Stimulated activated naive CD4-positive, alpha-beta T cell (primary cell): Measurements from ENCODE around the gene PRPF8.
A peak's percentile ranks its signal among the peaks of the same experiment; 100 is the strongest.
"Not testable (repeated sequence)": the region's sequence is repeated elsewhere in the genome, so short reads cannot be mapped to it uniquely, and the experiment has no call there.

Experiments
- DNase-seq, 6 experiments: peaks; one replicate each; lab custom pipeline; 2025; lab: John Stamatoyannopoulos, UW

PRPF8 gene

GRCh38 chr17:1690544-1691221 is 6.0 kb upstream of the PRPF8 start:
- no peak for DNase-seq

DNA sequence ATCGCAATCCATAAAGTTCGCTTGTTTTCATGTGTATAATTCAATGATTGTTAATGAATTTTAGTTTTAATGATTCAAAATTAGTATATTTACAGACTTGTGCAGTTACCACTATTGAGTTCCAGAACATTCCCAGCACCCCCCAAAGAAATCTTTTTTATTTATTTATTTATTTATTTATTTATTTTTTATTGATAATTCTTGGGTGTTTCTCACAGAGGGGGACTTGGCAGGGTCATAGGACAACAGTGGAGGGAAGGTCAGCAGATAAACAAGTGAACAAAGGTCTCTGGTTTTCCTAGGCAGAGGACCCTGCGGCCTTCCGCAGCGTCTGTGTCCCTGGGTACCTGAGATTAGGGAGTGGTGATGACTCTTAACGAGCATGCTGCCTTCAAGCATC is 3.7 kb upstream of the PRPF8 start:
- DNase-seq: not testable (repeated sequence)

GRCh38 chr17:1686086-1686485 is 1.4 kb upstream of the PRPF8 start:
- no peak for DNase-seq

DNA sequence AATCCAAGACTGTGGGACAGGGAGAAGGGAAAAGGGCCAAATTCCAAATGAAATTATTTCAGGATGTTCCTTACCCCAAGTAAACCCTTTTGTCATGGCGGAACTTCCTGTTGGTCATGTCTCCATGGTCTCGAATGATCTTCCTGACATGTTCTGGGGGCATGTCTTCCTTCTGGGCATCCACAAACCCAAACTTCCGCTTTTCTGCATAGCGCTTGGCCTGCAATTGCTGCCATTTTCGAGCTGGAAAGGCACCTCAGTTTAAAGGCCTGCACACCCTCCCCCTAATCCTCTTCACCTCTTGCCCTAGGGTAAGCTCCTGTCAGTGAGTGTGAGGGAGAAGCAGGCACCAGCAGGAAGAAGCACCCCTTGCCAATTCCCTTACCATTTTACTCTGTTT is 1.2 kb downstream of the PRPF8 start:
- no peak for DNase-seq

- no peak for DNase-seq
Measured at GRCh38 chr17:1676401-1676800, 8.3 kb downstream of the PRPF8 start.

DNA sequence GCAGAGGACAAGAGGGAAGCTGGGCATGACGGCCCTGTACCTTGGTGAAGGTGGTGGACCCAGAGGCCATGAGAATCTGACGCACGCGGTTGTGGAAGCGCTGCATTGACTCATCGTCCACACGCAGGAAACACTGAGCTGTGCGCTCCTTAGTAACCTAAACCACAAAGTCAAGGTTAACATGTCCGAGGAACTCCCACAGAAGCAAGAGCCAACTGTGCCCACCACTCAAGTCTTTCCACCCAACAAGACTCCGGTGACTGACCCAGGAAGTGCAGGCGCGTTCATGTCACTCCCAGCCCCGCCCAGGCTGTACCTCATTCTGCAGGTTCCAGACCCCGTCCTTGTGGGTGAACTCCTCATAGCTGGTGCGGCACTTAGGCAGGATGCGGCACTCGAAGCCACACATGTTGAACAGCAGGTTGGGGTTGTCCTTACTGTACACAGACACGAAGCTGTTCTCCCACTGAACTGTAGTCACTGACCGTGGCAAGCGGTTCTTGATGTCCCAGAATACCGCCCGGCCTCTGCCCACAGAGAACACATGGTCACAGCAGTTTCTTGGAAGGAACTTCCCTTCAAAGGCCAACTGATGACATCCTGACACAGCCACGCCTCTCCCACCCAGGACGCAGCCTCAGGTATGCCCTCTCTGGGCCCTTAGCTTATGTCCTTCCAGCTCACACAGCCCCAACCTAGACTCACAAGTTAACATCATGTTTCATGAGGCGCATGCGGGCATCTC is 11.5 kb downstream of the PRPF8 start:
- DNase-seq: no peak

DNA sequence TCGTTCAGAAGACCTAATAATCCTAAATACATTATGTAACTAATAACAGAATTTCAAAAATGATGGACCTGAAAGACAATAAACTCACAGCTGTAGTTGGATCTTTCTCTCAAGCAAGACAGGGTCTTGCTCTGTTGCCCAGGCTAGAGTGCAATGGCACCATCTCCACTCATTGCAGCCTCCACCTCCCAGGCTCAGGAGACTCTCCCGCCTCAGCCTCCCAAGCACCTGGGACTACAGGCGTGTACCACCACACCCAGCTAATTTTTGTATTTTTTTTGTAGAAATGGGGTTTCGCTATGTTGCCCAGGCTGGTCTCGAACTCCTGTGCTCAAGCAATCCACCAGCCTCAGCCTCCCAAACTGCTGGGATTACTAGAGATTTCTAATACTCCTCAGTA is 20.7 kb downstream of the PRPF8 start:
- not testable (repeated sequence) for DNase-seq

- no peak for DNase-seq
Measured at GRCh38 chr17:1661045-1661444, 23.6 kb downstream of the PRPF8 start.

GRCh38 chr17:1658100-1658499 is 26.6 kb downstream of the PRPF8 start:
- no peak for DNase-seq

- DNase-seq: no peak
Measured at GRCh38 chr17:1653735-1654134, 30.9 kb downstream of the PRPF8 start.

DNA sequence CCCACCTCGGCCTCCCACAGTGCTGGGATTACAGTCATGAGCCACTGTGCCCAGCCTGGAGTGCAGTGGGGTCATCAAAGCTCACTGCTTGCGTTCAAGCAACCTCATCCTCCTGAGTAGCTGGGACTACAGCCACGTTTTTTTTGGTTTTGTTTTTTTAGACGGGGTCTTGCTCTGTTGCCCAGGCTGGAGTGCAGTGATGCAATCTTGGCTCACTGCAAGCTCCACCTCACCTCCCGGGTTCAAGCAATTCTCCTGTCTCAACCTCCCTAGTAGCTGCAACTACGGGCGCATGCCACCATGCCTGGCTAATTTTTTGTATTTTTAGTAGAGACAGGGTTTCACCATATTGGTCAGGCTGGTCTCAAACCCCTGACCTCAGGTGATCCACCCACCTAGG is 31.9 kb downstream of the PRPF8 start:
- not testable (repeated sequence) for DNase-seq

DNA sequence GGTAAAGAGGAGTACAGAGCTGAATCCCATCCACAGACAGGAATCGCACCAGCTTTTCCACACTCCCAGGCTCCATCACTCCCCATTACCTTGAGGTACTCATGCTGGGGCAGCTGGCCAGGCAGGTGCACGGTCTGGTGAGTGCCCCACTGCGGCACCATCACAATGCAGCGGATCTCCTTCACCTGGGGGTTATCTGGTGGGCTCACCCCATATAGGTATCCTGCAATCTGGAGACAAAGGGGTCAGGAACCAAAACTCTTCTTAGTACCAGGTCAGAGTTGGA is 33.2 kb downstream of the PRPF8 start:
- DNase-seq: no peak

DNA sequence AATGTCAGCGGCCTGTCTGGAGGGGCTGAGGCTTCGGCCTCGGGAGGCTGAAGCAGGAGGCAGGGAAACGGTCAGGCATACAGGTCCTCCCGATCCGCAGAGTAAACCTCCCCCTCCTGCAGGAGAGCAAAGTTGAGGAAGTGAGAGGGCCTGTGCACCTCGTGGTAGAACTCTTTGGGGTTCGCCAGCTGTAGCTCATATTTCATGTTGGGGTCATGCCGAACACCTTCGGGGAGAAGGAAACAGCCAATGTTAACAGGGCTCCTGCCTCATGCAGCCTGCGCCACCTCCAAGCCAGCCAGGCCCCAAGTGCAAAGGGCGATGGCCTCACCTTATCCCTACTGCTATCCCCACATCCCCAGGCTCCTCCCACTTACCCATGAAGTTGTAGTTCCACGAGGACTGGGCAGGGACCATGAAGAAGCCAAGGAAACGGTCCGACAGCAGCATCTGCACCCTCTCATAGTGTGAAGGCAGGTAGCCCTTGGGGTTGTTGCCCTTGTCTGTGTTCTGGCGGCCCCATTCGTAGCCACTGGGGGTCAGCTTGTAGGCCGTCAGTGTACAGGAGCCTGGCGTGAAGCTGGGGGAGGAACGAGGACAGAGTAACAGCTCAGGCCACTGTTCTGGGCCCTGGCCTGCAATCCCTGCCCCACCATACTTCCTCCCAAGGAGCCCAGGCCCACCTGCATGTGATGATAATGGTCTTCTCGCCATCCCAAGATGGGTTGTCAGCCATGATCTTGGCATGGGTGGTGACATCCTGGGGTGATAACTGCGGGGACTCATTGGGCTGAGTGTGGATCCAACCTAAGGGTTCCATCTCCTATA is 33.7 kb downstream of the PRPF8 start:
- DNase-seq: no peak

DNA sequence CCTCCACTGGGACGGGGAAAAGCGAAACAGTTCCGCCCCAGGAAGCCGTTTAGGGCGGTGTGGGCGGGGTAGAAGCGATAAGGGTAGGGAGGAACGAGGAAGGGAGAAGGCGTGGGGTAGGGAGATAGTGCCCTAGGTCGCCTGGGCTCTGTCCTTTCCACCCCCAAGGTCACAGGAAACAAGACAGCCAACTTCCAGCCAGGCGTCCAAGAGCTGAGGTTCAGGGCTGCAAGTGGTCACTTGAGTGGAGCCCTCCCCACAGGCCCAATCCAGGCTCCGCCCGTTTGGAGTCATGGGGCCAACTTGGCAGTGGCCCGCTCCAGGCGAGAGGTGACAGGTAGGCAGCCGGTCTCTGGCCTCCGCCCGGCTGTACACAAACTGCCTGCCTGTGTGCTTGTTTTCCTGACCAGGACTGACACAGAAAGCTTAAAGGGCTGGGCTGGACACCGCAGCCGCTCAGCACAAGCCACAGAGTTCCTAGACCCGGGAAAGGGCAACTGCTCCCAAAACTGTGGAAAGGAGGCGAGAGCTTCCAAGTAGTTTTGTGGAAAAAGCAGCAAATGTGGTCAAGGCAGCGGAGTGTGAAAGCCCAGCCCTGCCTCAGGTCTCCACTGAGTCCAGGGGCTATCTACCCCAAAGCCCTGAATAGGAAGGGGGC is 34.7 kb downstream of the PRPF8 start, which contains the start of gene RILP:
Gene RILP, minus strand, starts transcription at position 23 of the 658 bp plus-strand sequence. CDS start 62 bp downstream, outside the sequence.
- peak in 1 of 6 experiments; percentile 53 for DNase-seq

- peak; percentile 81 to 95 (median 92) for DNase-seq
Measured at GRCh38 chr17:1648963-1649843, 35.5 kb downstream of the PRPF8 start.

- DNase-seq: peak in 1 of 6 experiments; percentile 35
Measured at GRCh38 chr17:1648173-1648962, 36.3 kb downstream of the PRPF8 start.

DNA sequence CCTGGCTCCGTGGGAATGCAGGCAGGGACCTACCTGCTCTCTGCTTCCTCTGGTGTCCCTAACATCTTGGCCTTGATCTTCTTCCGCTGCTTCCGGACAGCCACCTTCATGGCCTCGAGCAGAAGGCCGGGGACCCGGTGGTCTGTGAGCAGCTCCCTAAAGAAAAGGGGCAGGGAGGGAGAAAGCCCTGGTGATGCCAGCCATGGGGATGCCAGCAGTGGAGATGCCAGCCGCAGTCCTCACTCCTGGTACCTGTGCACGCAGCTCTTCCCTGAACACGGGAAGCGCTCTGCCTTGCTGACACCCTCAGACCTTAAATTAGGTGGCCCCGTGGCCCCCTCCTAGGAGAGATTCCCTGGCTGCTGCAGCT is 36.9 kb downstream of the PRPF8 start:
- DNase-seq: no peak

DNA sequence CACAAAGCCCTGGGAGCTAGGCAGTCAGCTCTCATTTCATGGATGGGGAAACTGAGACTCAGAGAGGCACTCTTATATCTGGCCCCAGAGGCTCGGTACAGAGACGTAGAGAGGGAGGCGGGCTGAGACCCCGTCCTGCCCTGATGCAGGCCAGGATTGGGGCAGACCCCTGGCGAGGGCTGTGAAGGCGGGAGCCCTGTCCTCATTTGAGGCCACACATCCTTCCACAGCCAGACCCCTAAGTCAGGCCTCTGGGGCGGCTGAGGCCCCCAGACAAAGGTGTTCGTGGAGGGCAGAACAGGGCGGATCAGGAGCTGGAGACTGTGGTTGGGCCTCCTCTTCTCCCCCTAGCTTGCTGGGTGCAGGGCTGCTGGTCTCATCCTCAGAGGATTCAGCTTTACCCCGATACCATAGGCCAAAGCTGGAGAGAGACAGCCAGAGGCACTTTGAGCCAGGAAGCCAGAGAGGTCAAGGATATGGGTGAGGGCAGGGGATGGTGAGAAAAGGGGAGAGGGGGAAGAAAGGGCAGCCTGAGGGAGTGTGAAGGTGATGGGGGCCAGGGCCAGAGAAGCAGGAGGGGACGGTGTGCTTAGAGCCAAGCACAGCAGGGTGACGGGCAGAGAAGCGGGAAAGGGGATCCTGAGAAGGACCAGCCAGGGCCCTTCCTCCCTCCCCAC is 38.3 kb downstream of the PRPF8 start:
- DNase-seq: no peak

GRCh38 chr17:1645207-1646171 is 39.2 kb downstream of the PRPF8 start, which contains the start of gene SCARF1:
TSS of gene SCARF1 (minus strand) at chr17:1645732. CDS start at chr17:1645697, 35 bp downstream.
- no peak for DNase-seq
